GM23338 (cell line): Measurements from ENCODE around the gene CRMP1. TPM values are rescaled to one million over a fixed set of nuclear protein-coding genes. Genes with fewer than 3 reads are reported as not detected.

Experiments used
- ATAC-seq: fragments of 200-7000 bp; cut with Tn5 transposase; 3 replicates; pipeline ENCODE4 v1.9.1; 2020
- DNase-seq: peaks from one replicate; pipeline ENCODE4 v3.0.0-alpha.2; 2015; ENCODE audit warnings: low spot score
- H2AFZ ChIP-seq: fragments of 200-600 bp; sonication (generic); 2 replicates; pipeline ENCODE4 v1.8.0; 2016; ENCODE audit warnings: antibody characterized with exemption, mild to moderate bottlenecking, moderate library complexity
- H3F3A ChIP-seq: fragments of 200-600 bp; sonication (generic); replicated peaks from 2 replicates; pipeline ENCODE4 v1.8.0; 2017; ENCODE audit warnings: antibody characterized with exemption, mixed run types, low read depth
- H3K27ac ChIP-seq: fragments of 200-600 bp; sonication (generic); 2 replicates; pipeline ENCODE4 v1.6.1; 2016; ENCODE audit warnings: low read depth
- H3K27me3 ChIP-seq: fragments of 200-600 bp; sonication (generic); 2 replicates; pipeline ENCODE4 v1.8.0; 2016; ENCODE audit warnings: mild to moderate bottlenecking, mixed run types, moderate library complexity; ENCODE audit not compliant: insufficient read depth
- H3K36me3 ChIP-seq: fragments of 200-600 bp; sonication (generic); 2 replicates; pipeline ENCODE4 v1.8.0; 2016; ENCODE audit warnings: mild to moderate bottlenecking; ENCODE audit not compliant: insufficient read depth
- H3K4me1 ChIP-seq: fragments of 200-600 bp; sonication (generic); 2 replicates; pipeline ENCODE4 v1.8.0; 2016; ENCODE audit warnings: mild to moderate bottlenecking, moderate library complexity; ENCODE audit not compliant: insufficient read depth
- H3K4me2 ChIP-seq: fragments of 200-600 bp; sonication (generic); 2 replicates; pipeline ENCODE4 v1.7.1; 2017; ENCODE audit warnings: mixed run types
- H3K4me3 ChIP-seq: fragments of 200-600 bp; sonication (generic); 2 replicates; pipeline ENCODE4 v1.6.1; 2016; ENCODE audit warnings: mixed run types
- H3K79me2 ChIP-seq: fragments of 200-600 bp; sonication (generic); replicated peaks from 2 replicates; pipeline ENCODE4 v1.8.0; 2017; ENCODE audit warnings: mild to moderate bottlenecking; ENCODE audit not compliant: insufficient read depth
- H3K9me2 ChIP-seq: fragments of 200-600 bp; sonication (generic); 2 replicates; pipeline ENCODE4 v1.8.0; 2017; ENCODE audit not compliant: insufficient read depth
- H4K20me1 ChIP-seq: fragments of 200-600 bp; sonication (generic); replicated peaks from 2 replicates; pipeline ENCODE4 v1.8.0; 2017; ENCODE audit warnings: mild to moderate bottlenecking; ENCODE audit not compliant: insufficient read depth
- H3K27ac Mint-ChIP-seq: 2 replicates; pipeline ENCODE4 v1.8.0; 2020; ENCODE audit warnings: inconsistent platforms, mild to moderate bottlenecking, moderate library complexity, mixed read lengths
- H3K27me3 Mint-ChIP-seq: 3 replicates; pipeline ENCODE4 v1.8.0; 2022; ENCODE audit warnings: low read depth, mild to moderate bottlenecking, moderate library complexity, mixed read lengths, inconsistent platforms; ENCODE audit not compliant: insufficient read depth, poor library complexity
- H3K36me3 Mint-ChIP-seq: 3 replicates; pipeline ENCODE4 v1.8.0; 2021; ENCODE audit warnings: low read depth, mild to moderate bottlenecking, inconsistent platforms, moderate library complexity, mixed read lengths
- H3K4me1 Mint-ChIP-seq: 3 replicates; pipeline ENCODE4 v1.8.0; 2020; ENCODE audit warnings: mild to moderate bottlenecking, inconsistent platforms, mixed read lengths
- H3K4me3 Mint-ChIP-seq: 3 replicates; pipeline ENCODE4 v1.8.0; 2021; ENCODE audit warnings: moderate library complexity, mild to moderate bottlenecking, inconsistent platforms, mixed read lengths
- H3K9me3 Mint-ChIP-seq: 3 replicates; pipeline ENCODE4 v1.8.0; 2020; ENCODE audit warnings: moderate library complexity, mild to moderate bottlenecking, inconsistent platforms, mixed read lengths
- CREB1 ChIP-seq: fragments of 250-450 bp; sonication (Bioruptor Pico); IDR thresholded peaks from 2 replicates; pipeline ENCODE4 v1.5.0; 2020; ENCODE audit warnings: low read depth, mild to moderate bottlenecking, moderate library complexity
- ETS1 ChIP-seq: IDR thresholded peaks from 2 replicates; pipeline ENCODE4 v1.6.1; 2016; ENCODE audit warnings: antibody characterized with exemption
- EZH2 ChIP-seq: fragments of 200-600 bp; sonication (generic); IDR thresholded peaks from one replicate; pipeline ENCODE4 v1.8.0; 2017; ENCODE audit warnings: antibody characterized with exemption, mild to moderate bottlenecking, low read depth; ENCODE audit not compliant: unreplicated experiment
- EZH2phosphoT487 ChIP-seq: fragments of 200-600 bp; sonication (generic); IDR thresholded peaks from one replicate; pipeline ENCODE4 v1.8.1; 2018; ENCODE audit warnings: antibody characterized with exemption; ENCODE audit not compliant: unreplicated experiment
- JUNB ChIP-seq: IDR thresholded peaks from one replicate; pipeline ENCODE4 v1.6.1; 2016; ENCODE audit warnings: antibody characterized with exemption; ENCODE audit not compliant: unreplicated experiment
- POLR2AphosphoS5 ChIP-seq: IDR thresholded peaks from 2 replicates; pipeline ENCODE4 v1.6.1; 2016; ENCODE audit warnings: antibody characterized with exemption, low read depth
- REST ChIP-seq: IDR thresholded peaks from one replicate; pipeline ENCODE4 v1.6.1; 2018; ENCODE audit warnings: antibody characterized with exemption; ENCODE audit not compliant: unreplicated experiment
- STAT1 ChIP-seq: IDR thresholded peaks from one replicate; pipeline ENCODE4 v1.6.1; 2016; ENCODE audit warnings: antibody characterized with exemption; ENCODE audit not compliant: unreplicated experiment
- ZNF114 ChIP-seq: fragments of 250-450 bp; sonication (Bioruptor Pico); IDR thresholded peaks from 2 replicates; pipeline ENCODE4 v1.5.0; 2020; ENCODE audit warnings: mild to moderate bottlenecking, moderate library complexity
- ZNF331 ChIP-seq: fragments of 250-450 bp; sonication (Bioruptor Pico); IDR thresholded peaks from 2 replicates; pipeline ENCODE4 v1.5.0; 2020; ENCODE audit warnings: low read depth, mild to moderate bottlenecking, moderate library complexity
- ZNF462 ChIP-seq: fragments of 250-450 bp; sonication (Bioruptor Pico); IDR thresholded peaks from 2 replicates; pipeline ENCODE4 v1.5.0; 2020; ENCODE audit warnings: mild to moderate bottlenecking, moderate library complexity
- polyA plus RNA-seq: library from polyadenylated mRNA; unstranded; fragments of >200 nt; fragmentation: Nextera tagmentation; extraction: Ambion mirVana; gene quantifications from 2 replicates; pipeline ENCODE4 v1.2.1, GENCODE V29; 2016
- total RNA-seq: library from RNA; depleted of rRNA; stranded (reverse); fragments of >200 nt; shearing (Covaris generic); gene quantifications from 2 replicates; pipeline ENCODE4 v1.2.3, GENCODE V29; 2014

The CRMP1 gene
- total and polyA plus RNA-seq, 2 experiments from 2014 or later = 52.7 to 146 TPM

GRCh38 chr4:5906191-5906590 is 13.3 kb upstream of the CRMP1 start (continued):
- TF ChIP-seq ZNF462 (CRISPR knock-in tag) (no peak), JUNB (no peak), EZH2phosphoT487 (no peak)

GRCh38 chr4:5905714-5906113 is 12.8 kb upstream of the CRMP1 start:
- H3K4me2 ChIP-seq = peak overlapping the region; percentile 56
- Mint-ChIP-seq H3K4me1 (peaks cover 48% of the 10 kb centered on the region), H3K9me3 (peaks cover 8% of the 10 kb centered on the region), H3K4me3 (peak overlapping the region; percentile 24), H3K36me3 (peaks cover 4% of the 10 kb centered on the region; the same call in 2 of the 3 replicates), H3K27ac (no peak overlapping the region), H3K27me3 (peaks cover 14% of the 10 kb centered on the region)
- H3K36me3 ChIP-seq = no peaks in the 10 kb centered on the region
- H3F3A ChIP-seq = 0 out of 2 replicates have a peak, but pooled peaks cover 5% of the 10 kb centered on the region
- ATAC-seq (peak; percentile 95), DNase-seq (peak; percentile 83)
- H3K4me3 ChIP-seq = peak overlapping the region; percentile 47
- H4K20me1 ChIP-seq = 0 out of 2 replicates have a peak, but pooled peaks cover 5% of the 10 kb centered on the region
- peaks cover 54% of the 10 kb centered on the region for H3K27me3 ChIP-seq
- no peaks in the 10 kb centered on the region for H3K79me2 ChIP-seq
- H3K27ac ChIP-seq = no peak overlapping the region
- H3K9me2 ChIP-seq = no peaks in the 10 kb centered on the region
- peaks cover 40% of the 10 kb centered on the region for H3K4me1 ChIP-seq
- H2AFZ ChIP-seq = no peak overlapping the region
- TF ChIP-seq EZH2phosphoT487 (no peak), EZH2 (no peak), ZNF114 (CRISPR knock-in tag) (no peak), STAT1 (no peak), ZNF331 (CRISPR knock-in tag) (no peak), CREB1 (CRISPR knock-in tag) (peak; percentile 74), ETS1 (no peak), POLR2AphosphoS5 (no peak), REST (no peak)
